VCaP (cell line): ENCODE results near the gene SELPLG.

Source experiments
- H3K27ac ChIP-seq: fragments of 450-650 bp; 2 replicates; pipeline ENCODE4 v1.5.1; 2017
- CTCF ChIP-seq: fragments of 450-650 bp; conservative IDR thresholded peaks from 2 replicates; pipeline ENCODE4 v1.5.1; 2017; ENCODE audit warnings: mild to moderate bottlenecking, moderate library complexity

Gene SELPLG

GRCh38 chr12:108589840-108590229, 43.9 kb downstream of the SELPLG start:
- H3K27ac ChIP-seq = no peak overlapping the region
- TF ChIP-seq CTCF = no peak

GRCh38 chr12:108589028-108589839, 44.5 kb downstream of the SELPLG start:
- no peak overlapping the region for H3K27ac ChIP-seq
- TF ChIP-seq CTCF = no peak

GRCh38 chr12:108587826-108588225, 45.9 kb downstream of the SELPLG start:
- H3K27ac ChIP-seq = no peak overlapping the region
- no peak for TF ChIP-seq CTCF

- H3K27ac ChIP-seq = no peak overlapping the region
- no peak for TF ChIP-seq CTCF
Measured at GRCh38 chr12:108586306-108586705, 47.4 kb downstream of the SELPLG start.

GRCh38 chr12:108585864-108586263, 47.8 kb downstream of the SELPLG start:
- H3K27ac ChIP-seq = no peak overlapping the region
- TF ChIP-seq CTCF = no peak

GRCh38 chr12:108584456-108585065, 49.1 kb downstream of the SELPLG start:
- TF ChIP-seq CTCF = no peak
- no peak overlapping the region for H3K27ac ChIP-seq

GRCh38 chr12:108583991-108584390, 49.7 kb downstream of the SELPLG start:
- no peak overlapping the region for H3K27ac ChIP-seq
- no peak for TF ChIP-seq CTCF
